ENCODE results near the gene ADAMTSL5. TPM values are rescaled to one million over a fixed set of nuclear protein-coding genes. Genes with fewer than 3 reads are reported as not detected.
A peak's percentile ranks its signal among the peaks of the same experiment; 100 is the strongest.

ADAMTSL5 gene
- total RNA-seq, 1 donor from 2014 or later, result 16.9 TPM

DNA sequence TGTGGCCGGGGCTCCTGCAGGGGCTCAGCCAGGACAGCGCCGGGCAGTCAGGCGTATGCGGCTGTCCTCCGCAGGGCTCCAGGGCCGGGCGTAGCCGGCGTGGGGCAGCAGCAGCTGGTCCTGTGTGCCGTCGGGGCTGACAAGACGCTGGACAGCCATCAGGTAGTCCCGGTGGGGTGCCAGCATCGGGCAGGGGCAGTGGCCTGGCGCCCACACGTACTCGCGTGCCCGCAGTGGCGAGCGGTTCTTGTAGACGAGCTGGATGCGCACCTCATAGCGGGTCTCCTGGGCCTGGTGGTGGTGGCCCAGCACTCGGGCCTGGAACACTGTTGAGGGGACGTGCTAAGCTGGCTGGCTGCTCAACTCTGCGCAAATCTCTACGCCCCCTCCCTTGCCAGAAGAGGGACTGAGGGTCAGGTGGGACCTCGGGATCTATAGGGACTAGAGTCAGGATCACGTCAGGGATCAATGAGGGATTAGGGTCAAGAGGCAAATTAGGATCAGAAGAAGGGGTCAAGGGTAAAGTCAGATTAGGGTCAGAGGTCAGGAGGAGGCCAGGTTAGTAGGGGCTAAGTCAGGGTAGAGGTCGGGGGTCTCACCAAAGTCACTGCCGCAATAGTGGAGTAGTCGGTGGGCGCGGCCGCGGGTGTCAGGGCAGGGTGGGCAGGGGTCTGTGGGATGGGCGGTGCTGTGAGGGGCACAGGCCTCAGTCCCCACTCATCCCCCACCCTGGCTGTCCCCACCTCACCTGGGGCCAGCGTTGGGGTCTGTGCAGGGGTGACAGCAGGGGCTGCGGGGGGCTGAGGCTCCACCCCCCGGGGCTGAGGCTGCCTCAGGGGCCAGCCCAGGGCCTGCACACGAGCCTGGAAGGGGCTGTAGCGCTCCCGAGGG, 6.6 kb downstream of the ADAMTSL5 start:
- peak; percentile 95 for DNase-seq (ENCODE audit: low spot score)
- Mint-ChIP-seq H3K27ac (ENCODE audit: unreplicated experiment) (no peak overlapping the region), H3K36me3 (ENCODE audit: low read depth) (no peaks in the 10 kb centered on the region), H3K9me3 (ENCODE audit: low read depth) (no peaks in the 10 kb centered on the region), H3K4me3 (ENCODE audit: unreplicated experiment) (no peak overlapping the region), H3K4me1 (ENCODE audit: low read depth) (peaks cover 12% of the 10 kb centered on the region), H3K27me3 (ENCODE audit: low read depth) (peaks cover 7% of the 10 kb centered on the region)
- TF ChIP-seq, protein P1, sequence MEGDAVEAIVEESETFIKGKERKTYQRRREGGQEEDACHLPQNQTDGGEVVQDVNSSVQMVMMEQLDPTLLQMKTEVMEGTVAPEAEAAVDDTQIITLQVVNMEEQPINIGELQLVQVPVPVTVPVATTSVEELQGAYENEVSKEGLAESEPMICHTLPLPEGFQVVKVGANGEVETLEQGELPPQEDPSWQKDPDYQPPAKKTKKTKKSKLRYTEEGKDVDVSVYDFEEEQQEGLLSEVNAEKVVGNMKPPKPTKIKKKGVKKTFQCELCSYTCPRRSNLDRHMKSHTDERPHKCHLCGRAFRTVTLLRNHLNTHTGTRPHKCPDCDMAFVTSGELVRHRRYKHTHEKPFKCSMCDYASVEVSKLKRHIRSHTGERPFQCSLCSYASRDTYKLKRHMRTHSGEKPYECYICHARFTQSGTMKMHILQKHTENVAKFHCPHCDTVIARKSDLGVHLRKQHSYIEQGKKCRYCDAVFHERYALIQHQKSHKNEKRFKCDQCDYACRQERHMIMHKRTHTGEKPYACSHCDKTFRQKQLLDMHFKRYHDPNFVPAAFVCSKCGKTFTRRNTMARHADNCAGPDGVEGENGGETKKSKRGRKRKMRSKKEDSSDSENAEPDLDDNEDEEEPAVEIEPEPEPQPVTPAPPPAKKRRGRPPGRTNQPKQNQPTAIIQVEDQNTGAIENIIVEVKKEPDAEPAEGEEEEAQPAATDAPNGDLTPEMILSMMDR (IDR thresholded peaks at IDR 0.05), result no peak

DNA sequence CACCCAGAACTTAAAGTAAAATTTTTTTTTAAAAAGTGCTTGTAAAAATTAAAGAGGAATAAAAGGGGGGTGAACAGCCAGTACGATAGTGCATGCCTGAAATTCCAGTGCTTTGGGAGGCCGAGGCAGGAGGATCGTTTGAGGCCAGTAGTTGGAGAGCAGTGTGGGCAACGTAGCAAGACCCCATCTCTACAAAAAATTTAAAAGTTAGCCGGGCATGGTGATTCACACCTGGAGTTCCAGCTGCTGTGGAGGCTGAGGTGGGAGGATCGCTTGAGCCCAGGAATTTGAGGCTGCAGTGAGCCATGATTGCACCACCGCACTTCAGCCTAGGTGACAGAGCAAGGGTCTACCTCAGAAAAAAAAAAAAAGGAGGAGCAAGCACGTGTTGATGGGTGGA, 7.8 kb downstream of the ADAMTSL5 start:
- TF ChIP-seq, protein P1 (IDR thresholded peaks at IDR 0.05), result no peak
- Mint-ChIP-seq H3K4me1 (ENCODE audit: low read depth) (peaks cover 8% of the 10 kb centered on the region), H3K27me3 (ENCODE audit: low read depth) (peaks cover 7% of the 10 kb centered on the region), H3K4me3 (ENCODE audit: unreplicated experiment) (no peak overlapping the region), H3K36me3 (ENCODE audit: low read depth) (no peaks in the 10 kb centered on the region), H3K27ac (ENCODE audit: unreplicated experiment) (no peak overlapping the region), H3K9me3 (ENCODE audit: low read depth) (no peaks in the 10 kb centered on the region)
- no peak for DNase-seq (ENCODE audit: low spot score)

DNA sequence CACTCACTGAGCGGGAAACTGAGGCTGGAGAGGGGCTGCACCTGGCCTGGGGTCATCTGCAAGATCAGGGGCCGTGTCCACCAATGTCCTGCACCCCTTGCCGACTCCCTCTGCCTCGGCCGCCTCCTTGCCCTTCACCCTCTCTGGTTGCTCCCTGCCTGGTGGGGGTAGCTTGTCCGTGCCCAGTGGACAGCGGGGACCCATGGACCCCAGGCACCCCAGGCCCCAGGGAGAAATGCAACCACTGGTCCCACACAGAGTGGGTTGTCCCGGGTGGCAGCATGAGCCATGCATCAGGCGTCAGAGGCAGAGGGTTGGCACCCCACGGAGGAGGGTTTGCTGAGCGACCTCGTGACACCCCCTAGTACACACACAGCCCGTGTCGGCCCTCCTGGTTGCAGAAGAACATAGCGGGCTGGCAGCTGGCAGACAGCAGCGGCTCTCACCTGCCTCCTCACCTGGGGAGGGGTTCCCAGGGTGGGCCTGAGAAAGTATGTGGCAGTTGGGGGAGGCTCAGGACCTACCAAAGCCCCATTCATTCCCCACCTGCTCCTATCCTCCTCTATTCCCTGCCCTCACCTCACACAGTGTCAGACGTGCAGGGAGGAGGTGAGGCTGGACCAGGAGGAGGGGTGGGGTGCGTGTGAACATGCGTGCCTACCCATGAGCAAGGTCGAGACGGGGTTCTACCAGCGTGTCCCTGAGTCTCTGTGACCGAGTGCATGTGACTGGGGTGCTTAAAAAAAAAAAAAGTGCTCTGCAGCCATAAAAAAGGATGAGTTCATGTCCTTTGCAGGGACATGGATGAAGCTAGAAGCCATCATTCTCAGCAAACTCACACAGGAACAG, 8.7 kb downstream of the ADAMTSL5 start:
- no peaks in the 10 kb centered on the region for H3K36me3 Mint-ChIP-seq (ENCODE audit: low read depth)
- peaks cover 5% of the 10 kb centered on the region for H3K4me1 Mint-ChIP-seq (ENCODE audit: low read depth)
- TF ChIP-seq, protein P1 (IDR thresholded peaks at IDR 0.05), result no peak
- no peak overlapping the region for H3K27ac Mint-ChIP-seq (ENCODE audit: unreplicated experiment)
- peaks cover 7% of the 10 kb centered on the region for H3K27me3 Mint-ChIP-seq (ENCODE audit: low read depth)
- no peak for DNase-seq (ENCODE audit: low spot score)
- H3K4me3 Mint-ChIP-seq (ENCODE audit: unreplicated experiment), result no peak overlapping the region
- no peaks in the 10 kb centered on the region for H3K9me3 Mint-ChIP-seq (ENCODE audit: low read depth)

DNA sequence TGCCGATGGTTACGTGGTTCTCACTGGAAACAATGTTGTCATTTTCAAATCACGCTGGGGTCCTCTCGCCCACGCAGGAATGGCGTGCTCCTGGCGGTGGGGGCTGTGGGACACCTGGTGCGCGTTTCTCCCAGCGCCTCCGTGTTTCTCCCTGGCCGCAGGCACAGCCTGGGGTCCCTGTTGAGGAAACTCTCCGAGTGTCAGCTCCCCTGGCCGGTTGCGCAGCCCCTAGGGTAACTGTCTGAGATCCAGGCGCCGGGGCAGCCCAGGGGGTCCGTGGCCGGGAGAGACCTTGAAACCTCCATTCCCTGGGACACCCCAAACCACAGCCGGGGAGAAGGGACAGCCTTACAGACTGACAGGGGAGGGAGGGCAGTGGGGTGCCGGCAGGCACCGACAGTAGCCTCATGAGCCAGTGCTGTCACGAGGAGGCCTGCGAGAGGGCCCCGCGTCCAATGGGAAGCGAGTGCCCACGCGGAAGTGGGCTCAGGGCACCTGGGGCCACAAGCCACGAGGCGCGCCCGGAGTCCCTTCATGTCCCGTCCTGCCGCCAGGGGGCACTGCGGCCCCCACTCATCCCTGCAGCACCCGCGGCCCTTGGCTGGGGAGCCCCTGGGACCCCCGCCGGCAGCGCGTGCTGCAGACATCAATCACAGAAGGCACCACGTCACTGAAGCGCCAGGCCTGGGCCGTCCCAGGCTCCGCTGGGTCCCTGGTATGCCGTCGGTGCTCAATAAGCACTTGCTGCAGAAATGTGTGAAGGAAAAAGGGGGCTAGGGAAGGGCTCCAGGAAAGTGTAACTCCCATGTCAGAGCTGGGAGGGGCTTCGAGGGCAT, 9.5 kb downstream of the ADAMTSL5 start:
- Mint-ChIP-seq H3K9me3 (ENCODE audit: low read depth) (no peaks in the 10 kb centered on the region), H3K27me3 (ENCODE audit: low read depth) (peaks cover 7% of the 10 kb centered on the region), H3K4me1 (ENCODE audit: low read depth) (peaks cover 5% of the 10 kb centered on the region), H3K4me3 (ENCODE audit: unreplicated experiment) (no peak overlapping the region), H3K36me3 (ENCODE audit: low read depth) (no peaks in the 10 kb centered on the region), H3K27ac (ENCODE audit: unreplicated experiment) (no peak overlapping the region)
- TF ChIP-seq, protein P1 (IDR thresholded peaks at IDR 0.05), result peak; percentile 86
- no peak for DNase-seq (ENCODE audit: low spot score)

Data from chondrocyte (in vitro differentiated cells).